Measurements from ENCODE around the gene EEF1AKMT2. TPM values are rescaled to one million over a fixed set of nuclear protein-coding genes. Genes with fewer than 3 reads are reported as not detected.

The EEF1AKMT2 gene
- total RNA-seq, 1 donor from 2014 or later, result 19.1 TPM

- Mint-ChIP-seq H3K4me1 (ENCODE audit: low read depth, unreplicated experiment) (peaks cover 38% of the 10 kb centered on the region), H3K27me3 (ENCODE audit: low read depth, unreplicated experiment) (no peaks in the 10 kb centered on the region), H3K36me3 (ENCODE audit: low read depth, unreplicated experiment) (peaks cover 2% of the 10 kb centered on the region), H3K4me3 (ENCODE audit: unreplicated experiment) (peak overlapping the region; percentile 36), H3K9me3 (ENCODE audit: unreplicated experiment) (no peaks in the 10 kb centered on the region), H3K27ac (ENCODE audit: unreplicated experiment) (no peak overlapping the region)
- no peaks in the 10 kb centered on the region for H3K9me3 ChIP-seq (ENCODE audit: insufficient read depth, low read depth, low read length)
- peak overlapping the region; percentile 32 for H3K4me3 ChIP-seq (ENCODE audit: insufficient read depth, low read depth, low read length)
- peaks cover 32% of the 10 kb centered on the region for H3K4me1 ChIP-seq (ENCODE audit: insufficient read depth, low read length)
- H3K36me3 ChIP-seq (ENCODE audit: insufficient read depth, low read length), result no peaks in the 10 kb centered on the region
- H3K9ac ChIP-seq (ENCODE audit: low read length), result peak overlapping the region; percentile 34
- DNase-seq (ENCODE audit: low read depth) (peak; percentile 39), FAIRE-seq (no peak)
- H2AFZ ChIP-seq (ENCODE audit: low read depth, low read length), result no peak overlapping the region
- H4K20me1 ChIP-seq (ENCODE audit: insufficient read depth, low read length), result peaks cover 63% of the 10 kb centered on the region
- H3K27ac ChIP-seq (ENCODE audit: low read depth, low read length), result no peak overlapping the region
- peak overlapping the region; percentile 88 for H3K4me2 ChIP-seq (ENCODE audit: low read length)
- peaks cover 37% of the 10 kb centered on the region for H3K79me2 ChIP-seq (ENCODE audit: insufficient read depth, low read length)
- H3K27me3 ChIP-seq (ENCODE audit: insufficient read depth, low read length), result no peaks in the 10 kb centered on the region
- TF ChIP-seq CTCF (IDR thresholded peaks at IDR 0.05; ENCODE audit: insufficient read depth, low read depth, low read length) (peak; percentile 81), EZH2 (IDR thresholded peaks at IDR 0.05; ENCODE audit: insufficient read depth, low read length) (no peak)
Measured at GRCh38 chr10:124741281-124741921, 50.3 kb downstream of the EEF1AKMT2 start.

- no peak overlapping the region for H3K27ac ChIP-seq (ENCODE audit: low read depth, low read length)
- peaks cover 39% of the 10 kb centered on the region for H3K79me2 ChIP-seq (ENCODE audit: insufficient read depth, low read length)
- Mint-ChIP-seq H3K36me3 (ENCODE audit: low read depth, unreplicated experiment) (peaks cover 2% of the 10 kb centered on the region), H3K27me3 (ENCODE audit: low read depth, unreplicated experiment) (no peaks in the 10 kb centered on the region), H3K4me1 (ENCODE audit: low read depth, unreplicated experiment) (peaks cover 41% of the 10 kb centered on the region), H3K27ac (ENCODE audit: unreplicated experiment) (no peak overlapping the region), H3K9me3 (ENCODE audit: unreplicated experiment) (no peaks in the 10 kb centered on the region), H3K4me3 (ENCODE audit: unreplicated experiment) (no peak overlapping the region)
- peaks cover 32% of the 10 kb centered on the region for H3K4me1 ChIP-seq (ENCODE audit: insufficient read depth, low read length)
- FAIRE-seq (no peak), DNase-seq (ENCODE audit: low read depth) (no peak)
- H2AFZ ChIP-seq (ENCODE audit: low read depth, low read length), result no peak overlapping the region
- peak overlapping the region; percentile 32 for H3K4me3 ChIP-seq (ENCODE audit: insufficient read depth, low read depth, low read length)
- no peaks in the 10 kb centered on the region for H3K36me3 ChIP-seq (ENCODE audit: insufficient read depth, low read length)
- peaks cover 70% of the 10 kb centered on the region for H4K20me1 ChIP-seq (ENCODE audit: insufficient read depth, low read length)
- H3K9me3 ChIP-seq (ENCODE audit: insufficient read depth, low read depth, low read length), result no peaks in the 10 kb centered on the region
- peak overlapping the region; percentile 34 for H3K9ac ChIP-seq (ENCODE audit: low read length)
- no peaks in the 10 kb centered on the region for H3K27me3 ChIP-seq (ENCODE audit: insufficient read depth, low read length)
- peak overlapping the region; percentile 88 for H3K4me2 ChIP-seq (ENCODE audit: low read length)
- TF ChIP-seq CTCF (IDR thresholded peaks at IDR 0.05; ENCODE audit: insufficient read depth, low read depth, low read length), result no peak
- TF ChIP-seq EZH2 (IDR thresholded peaks at IDR 0.05; ENCODE audit: insufficient read depth, low read length), result no peak
Measured at GRCh38 chr10:124740369-124741280, 51.1 kb downstream of the EEF1AKMT2 start.
